ENCODE data around the gene CDK11B.

GRCh38 chr1:1665815-1666251 is 7.0 kb upstream of the CDK11B start:
- TF ChIP-seq, protein P1, sequence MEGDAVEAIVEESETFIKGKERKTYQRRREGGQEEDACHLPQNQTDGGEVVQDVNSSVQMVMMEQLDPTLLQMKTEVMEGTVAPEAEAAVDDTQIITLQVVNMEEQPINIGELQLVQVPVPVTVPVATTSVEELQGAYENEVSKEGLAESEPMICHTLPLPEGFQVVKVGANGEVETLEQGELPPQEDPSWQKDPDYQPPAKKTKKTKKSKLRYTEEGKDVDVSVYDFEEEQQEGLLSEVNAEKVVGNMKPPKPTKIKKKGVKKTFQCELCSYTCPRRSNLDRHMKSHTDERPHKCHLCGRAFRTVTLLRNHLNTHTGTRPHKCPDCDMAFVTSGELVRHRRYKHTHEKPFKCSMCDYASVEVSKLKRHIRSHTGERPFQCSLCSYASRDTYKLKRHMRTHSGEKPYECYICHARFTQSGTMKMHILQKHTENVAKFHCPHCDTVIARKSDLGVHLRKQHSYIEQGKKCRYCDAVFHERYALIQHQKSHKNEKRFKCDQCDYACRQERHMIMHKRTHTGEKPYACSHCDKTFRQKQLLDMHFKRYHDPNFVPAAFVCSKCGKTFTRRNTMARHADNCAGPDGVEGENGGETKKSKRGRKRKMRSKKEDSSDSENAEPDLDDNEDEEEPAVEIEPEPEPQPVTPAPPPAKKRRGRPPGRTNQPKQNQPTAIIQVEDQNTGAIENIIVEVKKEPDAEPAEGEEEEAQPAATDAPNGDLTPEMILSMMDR (IDR thresholded peaks at IDR 0.05), result peak; percentile 65
- no peak for TF ChIP-seq EZH2 (IDR thresholded peaks at IDR 0.05)
